AG09319 (cell line): ENCODE results near the gene PRKAG2.

Experiments used
- DNase-seq: peaks from one replicate; pipeline ENCODE4 v3.0.0-alpha.2; 2010; ENCODE audit warnings: low read depth; ENCODE audit errors: extremely low read depth
- TF ChIP-seq, protein P1 (sequence below): IDR thresholded peaks from 2 replicates; pipeline ENCODE4 v1.5.1; 2011; ENCODE audit warnings: low read depth, mild to moderate bottlenecking, inconsistent platforms, low read length, moderate library complexity

Gene PRKAG2

DNA sequence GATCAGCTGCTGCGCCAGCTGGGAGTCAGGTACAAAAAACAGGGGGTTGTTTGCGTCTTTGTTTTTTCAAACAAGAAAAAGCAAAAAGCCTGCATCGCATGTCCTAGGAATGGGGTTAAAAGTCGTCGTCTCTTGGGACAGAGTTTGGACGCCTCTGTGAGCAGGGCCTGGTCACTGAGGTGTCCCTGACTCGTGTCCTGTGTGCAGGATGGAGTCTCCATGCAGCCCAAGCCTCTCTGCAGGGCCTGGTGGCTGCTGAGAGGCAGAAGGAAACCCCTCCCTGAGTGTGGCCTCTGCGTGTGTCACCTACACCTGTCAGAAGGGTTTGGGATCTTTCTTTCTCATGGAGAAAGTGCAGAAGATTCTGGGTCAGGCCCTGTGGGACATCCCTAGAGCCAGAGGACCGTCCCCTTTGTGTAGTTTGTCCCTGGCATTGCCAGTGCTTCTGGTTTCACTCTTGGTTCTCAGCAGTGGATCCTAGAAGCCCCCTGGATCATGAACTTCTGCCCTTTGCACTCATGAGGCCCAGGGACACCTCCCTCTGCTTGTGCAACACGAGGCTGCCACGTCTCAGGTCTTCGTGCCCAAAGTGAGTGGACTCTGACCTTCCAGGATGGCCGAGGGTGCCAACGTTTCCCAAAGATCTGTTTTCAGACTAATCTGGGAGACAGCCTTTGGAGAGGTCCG, 75.0 kb downstream of the PRKAG2 start:
- no peak for DNase-seq

DNA sequence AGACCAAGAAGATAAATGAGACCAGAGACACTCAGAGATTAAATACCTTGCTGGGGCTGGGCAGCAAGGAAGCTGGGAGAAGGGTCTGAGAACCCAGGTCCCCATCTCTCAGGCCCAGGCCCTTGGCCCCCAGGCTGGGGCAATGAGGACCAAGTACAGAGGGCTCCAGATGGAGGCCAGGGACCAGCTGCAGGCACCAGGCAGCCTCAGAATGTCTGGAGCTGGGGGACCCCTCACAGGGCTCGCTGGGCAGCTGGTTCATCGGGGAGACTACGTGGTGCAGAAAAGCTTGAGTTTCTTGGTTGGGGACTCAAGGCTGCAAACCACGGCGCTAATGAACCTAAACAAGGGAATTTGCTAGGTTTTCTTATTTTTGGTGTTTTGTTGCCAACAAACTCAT, 75.6 kb downstream of the PRKAG2 start:
- no peak for DNase-seq
- TF ChIP-seq, protein P1, sequence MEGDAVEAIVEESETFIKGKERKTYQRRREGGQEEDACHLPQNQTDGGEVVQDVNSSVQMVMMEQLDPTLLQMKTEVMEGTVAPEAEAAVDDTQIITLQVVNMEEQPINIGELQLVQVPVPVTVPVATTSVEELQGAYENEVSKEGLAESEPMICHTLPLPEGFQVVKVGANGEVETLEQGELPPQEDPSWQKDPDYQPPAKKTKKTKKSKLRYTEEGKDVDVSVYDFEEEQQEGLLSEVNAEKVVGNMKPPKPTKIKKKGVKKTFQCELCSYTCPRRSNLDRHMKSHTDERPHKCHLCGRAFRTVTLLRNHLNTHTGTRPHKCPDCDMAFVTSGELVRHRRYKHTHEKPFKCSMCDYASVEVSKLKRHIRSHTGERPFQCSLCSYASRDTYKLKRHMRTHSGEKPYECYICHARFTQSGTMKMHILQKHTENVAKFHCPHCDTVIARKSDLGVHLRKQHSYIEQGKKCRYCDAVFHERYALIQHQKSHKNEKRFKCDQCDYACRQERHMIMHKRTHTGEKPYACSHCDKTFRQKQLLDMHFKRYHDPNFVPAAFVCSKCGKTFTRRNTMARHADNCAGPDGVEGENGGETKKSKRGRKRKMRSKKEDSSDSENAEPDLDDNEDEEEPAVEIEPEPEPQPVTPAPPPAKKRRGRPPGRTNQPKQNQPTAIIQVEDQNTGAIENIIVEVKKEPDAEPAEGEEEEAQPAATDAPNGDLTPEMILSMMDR = no peak

More for the DNA sequence above, 75.0 kb downstream of the PRKAG2 start:
- TF ChIP-seq, protein P1 = no peak

DNA sequence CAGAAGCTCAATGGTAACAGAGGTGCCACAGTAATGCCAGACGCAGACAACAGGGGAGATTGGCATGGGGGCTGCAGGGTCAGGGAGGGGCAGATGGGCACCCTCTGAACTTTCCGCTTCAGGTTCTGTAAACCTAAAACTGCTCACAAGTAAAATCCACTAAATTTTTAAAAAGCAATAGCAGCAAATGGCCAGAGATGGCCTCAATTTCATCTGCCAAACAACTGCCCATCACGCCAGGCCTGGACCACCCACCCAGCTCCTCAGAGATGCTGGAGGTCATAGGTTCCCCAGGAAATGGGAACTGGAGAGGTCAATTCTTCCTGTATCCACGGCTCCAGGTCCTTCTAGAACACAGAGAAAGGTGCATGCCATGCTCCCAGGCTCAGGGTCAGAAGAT, 76.1 kb downstream of the PRKAG2 start:
- no peak for DNase-seq
- TF ChIP-seq, protein P1 = no peak

DNA sequence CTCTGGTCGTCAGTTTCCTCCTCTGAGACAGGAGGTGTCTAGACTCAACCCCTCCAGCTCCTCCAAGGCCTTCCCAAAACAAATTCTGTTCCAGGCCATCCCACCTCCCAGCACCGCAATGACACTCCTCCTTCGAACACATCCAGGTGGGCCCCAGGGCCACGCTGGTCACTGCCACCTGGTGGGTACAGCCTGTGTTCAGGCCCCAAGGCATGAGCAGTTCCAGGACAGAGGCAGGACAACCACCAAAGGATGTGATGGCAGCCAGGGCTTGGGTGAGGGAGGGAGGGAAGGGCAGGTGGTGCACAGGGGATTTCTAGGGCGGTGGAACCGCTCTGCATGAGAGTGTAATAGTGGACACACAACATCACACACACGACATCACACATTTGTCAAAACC, 76.5 kb downstream of the PRKAG2 start:
- no peak for DNase-seq
- TF ChIP-seq, protein P1 = no peak

DNA sequence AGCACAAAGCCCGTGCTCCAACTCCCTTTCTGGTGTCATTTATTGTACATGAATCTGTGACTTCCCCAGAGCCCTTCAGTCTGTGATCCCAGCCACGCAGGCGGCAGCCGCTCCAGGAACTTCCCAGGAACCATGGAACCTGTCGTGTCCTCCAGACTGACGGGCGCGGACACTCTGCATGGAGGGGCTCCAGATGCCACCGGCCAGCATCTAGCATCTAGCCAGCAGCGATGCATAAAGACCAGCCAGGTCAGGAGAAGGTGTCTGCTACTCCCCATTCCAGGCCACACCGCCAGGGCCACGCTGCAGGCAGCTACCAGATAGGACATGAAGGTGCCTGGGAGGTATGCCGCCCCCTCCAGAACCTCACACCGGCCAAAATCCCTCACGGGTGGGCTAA, 77.4 kb downstream of the PRKAG2 start:
- DNase-seq = no peak
- TF ChIP-seq, protein P1 = no peak

DNA sequence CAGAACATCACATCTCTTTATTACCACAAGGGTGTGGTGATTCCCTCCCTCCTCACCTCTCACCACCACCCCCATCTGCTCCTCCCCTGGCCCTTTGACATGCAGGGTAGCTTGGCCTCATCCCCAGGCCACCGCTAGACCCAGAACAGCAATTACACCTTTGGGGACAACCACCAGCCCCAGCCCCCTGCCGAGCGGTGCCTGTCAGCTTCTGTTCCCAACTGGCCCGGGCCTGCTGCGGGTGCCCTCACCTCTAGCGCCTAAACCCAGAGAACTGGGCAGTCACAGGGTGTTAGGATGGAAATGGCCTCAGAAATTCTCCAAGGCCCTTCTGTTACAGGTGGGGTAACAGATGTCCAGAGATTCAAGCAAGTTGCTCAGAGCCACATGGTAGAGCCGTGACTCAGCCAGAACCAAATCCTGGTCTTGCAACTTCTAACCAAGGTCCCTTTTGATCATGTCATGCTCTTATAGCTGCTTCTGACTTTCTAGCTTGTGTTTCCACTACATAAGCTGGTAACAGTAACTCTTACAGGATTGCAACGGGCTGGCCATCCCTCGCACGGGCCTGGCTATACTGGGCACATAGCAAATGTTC, 78.0 kb downstream of the PRKAG2 start:
- DNase-seq = no peak
- TF ChIP-seq, protein P1 = no peak

DNA sequence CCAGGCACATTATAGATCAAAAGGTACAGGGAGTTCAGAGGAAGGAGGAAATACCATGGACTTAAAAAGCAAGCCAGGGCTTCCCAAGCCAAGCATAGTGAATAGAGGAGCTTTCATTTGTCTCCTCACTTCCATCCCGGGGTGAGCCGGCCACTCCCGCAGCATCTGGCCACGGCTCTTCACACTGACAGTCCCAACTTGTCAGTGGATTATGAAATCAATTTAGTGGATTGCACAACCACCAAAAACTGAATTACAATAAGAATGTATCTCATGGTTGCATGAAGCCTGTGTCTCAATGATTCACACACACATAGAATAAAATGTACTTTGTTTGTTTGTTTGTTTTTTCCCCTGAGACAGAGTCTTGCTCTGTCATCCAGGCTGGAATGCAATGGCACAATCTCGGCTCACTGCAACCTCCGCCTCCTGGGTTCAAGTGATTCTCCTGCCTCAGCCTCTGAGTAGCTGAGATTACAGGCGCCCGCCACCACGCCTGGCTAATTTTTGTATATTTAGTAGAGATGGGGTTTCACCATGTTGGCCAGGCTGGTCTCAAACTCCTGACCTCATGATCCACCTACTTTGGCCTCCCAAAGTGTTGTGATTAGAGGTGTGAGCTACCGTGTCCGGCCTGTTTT, 79.1 kb downstream of the PRKAG2 start:
- DNase-seq = peak; percentile 63
